GM19099 (cell line): ENCODE data around the gene LRP6.

Experiments used
- POLR2A ChIP-seq: IDR thresholded peaks from 3 replicates; pipeline ENCODE4 v1.6.1; 2011; ENCODE audit warnings: low read depth; ENCODE audit not compliant: insufficient read length; ENCODE audit errors: extremely low read depth

Gene LRP6

GRCh38 chr12:12068751-12069150 is 198.1 kb downstream of the LRP6 start:
- no peak for TF ChIP-seq POLR2A
